PC-9 (cell line): ENCODE results near the gene LMX1A. TPM values are rescaled to one million over a fixed set of nuclear protein-coding genes. Genes with fewer than 3 reads are reported as not detected.

Experiments
- BruUV-seq: library from RNA; stranded (reverse); fragments of 400-500 nt; replicated peaks from 2 replicates; lab custom pipeline; 2021; lab: Mats Ljungman, UMichigan
- CTCF ChIA-PET: fragments of 300-600 bp; sonication (Branson Sonifier 250); formaldehyde crosslinking; loops from one replicate; lab custom pipeline; 2022; ENCODE audit warnings: antibody characterized with exemption; lab: Charles Lee
- POLR2A ChIA-PET: fragments of 300-600 bp; sonication (Branson Sonifier 250); formaldehyde crosslinking; loops from one replicate; lab custom pipeline; 2022; ENCODE audit warnings: antibody characterized with exemption; ENCODE audit not compliant: unreplicated experiment; lab: Charles Lee
- DNase-seq, 2 experiments: peaks; one replicate each; pipeline versions ENCODE4 v3.0.0 to v3.0.0-alpha.2; 2015 to 2022; ENCODE audit warnings: mixed read lengths in 1 of 2
- H2AFZ ChIP-seq: fragments of 200-600 bp; sonication (generic); 2 replicates; pipeline ENCODE4 v1.8.1; 2017; ENCODE audit warnings: antibody characterized with exemption
- H3F3A ChIP-seq: fragments of 200-600 bp; sonication (generic); 2 replicates; pipeline ENCODE4 v1.8.1; 2017; ENCODE audit warnings: antibody characterized with exemption, mild to moderate bottlenecking, low read depth; ENCODE audit not compliant: insufficient read depth
- H3K27ac ChIP-seq: fragments of 200-600 bp; sonication (generic); 2 replicates; pipeline ENCODE4 v1.6.1; 2016; ENCODE audit warnings: mixed run types
- H3K27me3 ChIP-seq: fragments of 200-600 bp; sonication (generic); 2 replicates; pipeline ENCODE4 v1.6.1; 2016; ENCODE audit warnings: low read depth, mixed run types; ENCODE audit not compliant: insufficient read depth
- H3K36me3 ChIP-seq: fragments of 200-600 bp; sonication (generic); 2 replicates; pipeline ENCODE4 v1.6.1; 2016; ENCODE audit warnings: low read depth, mixed run types
- H3K4me1 ChIP-seq: fragments of 200-600 bp; sonication (generic); replicated peaks from 2 replicates; pipeline ENCODE4 v1.6.1; 2016; ENCODE audit warnings: mixed run types; ENCODE audit not compliant: insufficient read depth
- H3K4me2 ChIP-seq: fragments of 200-600 bp; sonication (generic); 2 replicates; pipeline ENCODE4 v1.6.1; 2017; ENCODE audit warnings: mixed run types
- H3K4me3 ChIP-seq: fragments of 200-600 bp; sonication (generic); 2 replicates; pipeline ENCODE4 v1.6.1; 2016; ENCODE audit warnings: mixed run types
- H3K79me2 ChIP-seq: fragments of 200-600 bp; sonication (generic); 2 replicates; pipeline ENCODE4 v1.6.1; 2017; ENCODE audit warnings: low read depth, mixed run types
- H3K9me2 ChIP-seq: fragments of 200-600 bp; sonication (generic); 2 replicates; pipeline ENCODE4 v1.8.1; 2017; ENCODE audit warnings: mild to moderate bottlenecking; ENCODE audit not compliant: insufficient read depth
- H3K9me3 ChIP-seq: fragments of 200-600 bp; sonication (generic); 2 replicates; pipeline ENCODE4 v1.8.1; 2016; ENCODE audit warnings: low read depth; ENCODE audit not compliant: insufficient read depth
- H4K20me1 ChIP-seq: fragments of 200-600 bp; sonication (generic); 2 replicates; pipeline ENCODE4 v1.8.1; 2017; ENCODE audit not compliant: insufficient read depth
- CTCF ChIP-seq: fragments of 200-600 bp; sonication (generic); conservative IDR thresholded peaks from 2 replicates; pipeline ENCODE4 v1.6.1; 2017; ENCODE audit warnings: mixed run types, antibody characterized with exemption, mild to moderate bottlenecking, moderate library complexity
- EZH2 ChIP-seq: fragments of 200-600 bp; sonication (generic); IDR thresholded peaks from 2 replicates; pipeline ENCODE4 v1.8.0; 2017; ENCODE audit warnings: antibody characterized with exemption, low read depth
- intact Hi-C: fragments of 100-400 bp; cut with micrococcal nuclease; formaldehyde crosslinking; loops from one replicate; pipeline ENCODE4 v1.10.0; 2022; ENCODE audit not compliant: unreplicated experiment
- total RNA-seq: library from RNA; stranded (reverse); gene quantifications from 2 replicates; pipeline ENCODE4 v1.2.3, GENCODE V29; 2021

Gene LMX1A
- total RNA-seq, 1 experiment from 2014 or later: not detected

GRCh38 chr1:165161130-165161529 is 195.4 kb downstream of the LMX1A start:
- H3K9me2 ChIP-seq: no peaks in the 10 kb centered on the region
- TF ChIP-seq EZH2: no peak
- no peak for TF ChIP-seq CTCF
- H3K9me3 ChIP-seq: no peaks in the 10 kb centered on the region; the same call in 1 of the 2 replicates
- DNase-seq: peak; percentile 19 to 46
- H3K4me1 ChIP-seq: peaks cover 58% of the 10 kb centered on the region
- intact Hi-C loops: loop anchor here (5.0 to 10.0 kb wide), 2 partner anchors 471 to 556 kb away; partner anchors contain the start of gene MGST3
- H3F3A ChIP-seq: peaks cover 25% of the 10 kb centered on the region
- H3K27ac ChIP-seq: peak overlapping the region; percentile 81
- H3K27me3 ChIP-seq: no peaks in the 10 kb centered on the region
- H4K20me1 ChIP-seq: no peaks in the 10 kb centered on the region
- H3K4me2 ChIP-seq: peak overlapping the region; percentile 73
- H3K79me2 ChIP-seq: no peaks in the 10 kb centered on the region
- ChIA-PET CTCF (interaction anchor here (0.9 to 1.0 kb wide), 2 partner anchors 8 to 97 kb away, joined by 3 read pairs; no protein-coding TSS in a partner anchor), POLR2A (no interaction called here)
- H2AFZ ChIP-seq: no peak overlapping the region
- no peaks in the 10 kb centered on the region for H3K36me3 ChIP-seq
- no TSS peak for BruUV-seq
- no peak overlapping the region for H3K4me3 ChIP-seq

- no peak for DNase-seq
- no TSS peak for BruUV-seq
- Histone ChIP-seq H3K4me2 (no peak overlapping the region), H3K27me3 (no peaks in the 10 kb centered on the region), H3K36me3 (no peaks in the 10 kb centered on the region), H3K27ac (no peak overlapping the region), H2AFZ (no peak overlapping the region), H3K9me2 (no peaks in the 10 kb centered on the region), H4K20me1 (no peaks in the 10 kb centered on the region), H3F3A (no peaks in the 10 kb centered on the region), H3K4me1 (peaks cover 4% of the 10 kb centered on the region; the same call in 1 of the 2 replicates), H3K4me3 (no peak overlapping the region), H3K9me3 (no peaks in the 10 kb centered on the region; the same call in 1 of the 2 replicates), H3K79me2 (no peaks in the 10 kb centered on the region)
- intact Hi-C loops: no loop called here
- TF ChIP-seq EZH2 (no peak), CTCF (no peak)
- ChIA-PET CTCF (interaction anchor here (1.5 kb wide), 1 partner anchor 8 kb away, joined by 3 read pairs; no protein-coding TSS in a partner anchor), POLR2A (no interaction called here)
Measured at GRCh38 chr1:165153182-165153581, 203.3 kb downstream of the LMX1A start.

- Histone ChIP-seq H3K36me3 (no peaks in the 10 kb centered on the region), H3K27me3 (no peaks in the 10 kb centered on the region), H3F3A (no peaks in the 10 kb centered on the region), H2AFZ (no peak overlapping the region), H3K9me3 (no peaks in the 10 kb centered on the region; the same call in 1 of the 2 replicates), H3K79me2 (no peaks in the 10 kb centered on the region), H3K4me2 (no peak overlapping the region), H3K9me2 (no peaks in the 10 kb centered on the region), H3K4me1 (no peaks in the 10 kb centered on the region), H4K20me1 (no peaks in the 10 kb centered on the region), H3K27ac (no peak overlapping the region), H3K4me3 (no peak overlapping the region)
- ChIA-PET POLR2A (no interaction called here), CTCF (interaction anchor here (1.5 kb wide), 1 partner anchor 9 kb away, joined by 3 read pairs; no protein-coding TSS in a partner anchor)
- intact Hi-C loops: no loop called here
- DNase-seq: peak; percentile 30 to 56
- no TSS peak for BruUV-seq
- TF ChIP-seq CTCF: peak; percentile 58
- no peak for TF ChIP-seq EZH2
Measured at GRCh38 chr1:165152727-165153126, 203.8 kb downstream of the LMX1A start.
